HG03108 (cell line): ENCODE results near the gene ATP13A4.

ENCODE experiments used
- ATAC-seq: cut with Tn5 transposase; IDR thresholded peaks from one replicate; pipeline ENCODE4 v1.9.1; 2021; ENCODE audit warnings: moderate library complexity; ENCODE audit not compliant: unreplicated experiment

ATP13A4 gene

GRCh38 chr3:193498215-193498614 is 56.5 kb downstream of the ATP13A4 start:
- no peak for ATAC-seq

GRCh38 chr3:193496658-193497057 is 58.0 kb downstream of the ATP13A4 start:
- no peak for ATAC-seq

- ATAC-seq: no peak
These were observed 63.7 kb downstream of the ATP13A4 start for GRCh38 chr3:193491026-193491425.

- ATAC-seq: no peak
These were observed 64.1 kb downstream of the ATP13A4 start for GRCh38 chr3:193490580-193490979.

- ATAC-seq: no peak
These were observed 64.7 kb downstream of the ATP13A4 start for GRCh38 chr3:193489949-193490348.

GRCh38 chr3:193488741-193489140 is 66.0 kb downstream of the ATP13A4 start:
- ATAC-seq: no peak

GRCh38 chr3:193483988-193484539 is 70.6 kb downstream of the ATP13A4 start:
- no peak for ATAC-seq

GRCh38 chr3:193481436-193481835 is 73.3 kb downstream of the ATP13A4 start:
- ATAC-seq: no peak

GRCh38 chr3:193474446-193474845 is 80.2 kb downstream of the ATP13A4 start:
- no peak for ATAC-seq

GRCh38 chr3:193470710-193471109 is 84.0 kb downstream of the ATP13A4 start:
- ATAC-seq: no peak

GRCh38 chr3:193465992-193466608 is 88.6 kb downstream of the ATP13A4 start:
- no peak for ATAC-seq

- ATAC-seq: no peak
These were observed 89.8 kb downstream of the ATP13A4 start for GRCh38 chr3:193464889-193465288.

- no peak for ATAC-seq
These were observed 97.2 kb downstream of the ATP13A4 start for GRCh38 chr3:193457526-193457925.

- ATAC-seq: no peak
These were observed 102.4 kb downstream of the ATP13A4 start for GRCh38 chr3:193452338-193452737.

GRCh38 chr3:193451902-193452301 is 102.8 kb downstream of the ATP13A4 start:
- no peak for ATAC-seq

GRCh38 chr3:193446965-193447602 is 107.6 kb downstream of the ATP13A4 start:
- no peak for ATAC-seq

GRCh38 chr3:193439423-193439822 is 115.3 kb downstream of the ATP13A4 start:
- no peak for ATAC-seq

GRCh38 chr3:193418576-193419373 is 135.9 kb downstream of the ATP13A4 start:
- no peak for ATAC-seq

- ATAC-seq: no peak
These were observed 138.1 kb downstream of the ATP13A4 start for GRCh38 chr3:193416629-193417028.

GRCh38 chr3:193407688-193408087 is 147.0 kb downstream of the ATP13A4 start:
- ATAC-seq: no peak

- ATAC-seq: no peak
These were observed 147.6 kb downstream of the ATP13A4 start for GRCh38 chr3:193407112-193407511.

GRCh38 chr3:193403307-193403706 is 151.4 kb downstream of the ATP13A4 start:
- no peak for ATAC-seq
